ENCODE results near the gene EHD1.

Gene EHD1

DNA sequence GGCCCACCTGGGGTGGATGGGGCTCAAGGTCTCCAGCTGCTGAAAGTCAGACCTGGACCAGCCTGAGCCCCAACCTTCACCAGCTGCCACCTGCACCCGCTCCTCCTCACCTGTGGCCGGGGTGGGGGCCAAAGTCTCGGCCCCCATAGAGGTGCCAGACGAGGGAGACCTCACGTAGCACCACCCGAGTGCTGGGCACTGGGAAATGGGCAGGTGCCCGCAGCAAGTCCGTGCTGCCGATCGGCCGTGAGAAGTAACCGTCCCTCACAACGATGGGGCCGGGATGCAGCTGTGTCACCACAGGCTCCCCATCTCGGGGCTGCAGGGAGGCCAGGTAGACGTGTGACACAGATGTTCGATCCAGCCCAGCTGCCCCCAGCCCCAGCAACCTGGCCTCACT lies 22.4 kb upstream of the EHD1 start:
- no peaks in the 10 kb centered on the region for H3K27me3 Mint-ChIP-seq
- peaks cover 12% of the 10 kb centered on the region for H3K4me1 Mint-ChIP-seq
- no peak overlapping the region for H3K27ac Mint-ChIP-seq
- H3K4me3 Mint-ChIP-seq, result no peak overlapping the region
- ATAC-seq, result no peak
- no peaks in the 10 kb centered on the region for H3K9me3 Mint-ChIP-seq
- peaks cover 6% of the 10 kb centered on the region for H3K36me3 Mint-ChIP-seq (ENCODE audit: low read depth)
- no peak for DNase-seq

DNA sequence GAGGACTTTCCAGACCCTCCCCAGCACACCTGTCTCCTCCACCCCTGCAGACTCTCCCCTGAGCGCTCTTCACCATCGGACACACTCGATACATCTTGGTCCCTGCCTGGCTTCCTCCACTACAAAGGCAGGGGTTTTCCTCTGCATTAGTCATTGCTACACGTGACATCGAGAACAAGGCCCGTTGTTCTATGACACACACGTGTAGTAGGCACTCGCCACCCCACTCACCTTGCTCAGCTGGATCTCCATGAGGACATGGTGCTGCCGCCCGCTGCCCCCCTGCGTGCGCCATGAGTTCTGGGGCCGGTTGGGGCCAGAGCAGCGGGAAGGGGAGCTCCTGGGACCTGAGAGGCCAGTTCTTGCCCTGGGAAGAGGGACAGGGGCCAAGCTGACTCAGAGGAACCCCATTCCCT lies 21.9 kb upstream of the EHD1 start:
- ATAC-seq, result peak; percentile 95
- peaks cover 6% of the 10 kb centered on the region for H3K36me3 Mint-ChIP-seq (ENCODE audit: low read depth)

DNA sequence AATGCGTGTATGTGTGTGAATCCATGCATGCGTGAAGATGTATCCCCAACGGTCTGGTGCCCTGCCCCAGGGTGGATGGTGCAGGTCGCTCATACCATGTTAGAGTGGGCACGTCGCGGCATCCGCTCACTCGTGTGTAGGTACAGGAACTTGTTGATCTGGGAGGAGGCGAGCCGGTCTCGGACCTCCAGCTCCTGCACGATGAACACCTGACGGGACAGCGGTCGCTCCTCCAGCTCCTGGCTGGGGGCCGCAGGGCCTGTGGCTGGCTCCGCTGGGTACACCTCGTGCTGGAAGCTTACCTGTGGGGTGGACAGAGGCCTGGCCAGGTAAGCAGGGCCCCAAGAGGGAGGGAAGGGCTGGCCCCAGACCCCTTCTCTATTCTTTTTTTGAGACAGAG lies 20.1 kb upstream of the EHD1 start:
- Mint-ChIP-seq H3K4me1 (peaks cover 12% of the 10 kb centered on the region), H3K36me3 (ENCODE audit: low read depth) (peaks cover 3% of the 10 kb centered on the region), H3K27ac (no peak overlapping the region), H3K4me3 (no peak overlapping the region), H3K9me3 (no peaks in the 10 kb centered on the region), H3K27me3 (no peaks in the 10 kb centered on the region)
- DNase-seq (no peak), ATAC-seq (no peak)

More for the DNA sequence above, 21.9 kb upstream of the EHD1 start:
- peak overlapping the region; percentile 33 for H3K27ac Mint-ChIP-seq
- no peak overlapping the region for H3K4me3 Mint-ChIP-seq
- DNase-seq, result peak; percentile 47
- peaks cover 12% of the 10 kb centered on the region for H3K4me1 Mint-ChIP-seq
- no peaks in the 10 kb centered on the region for H3K9me3 Mint-ChIP-seq
- no peaks in the 10 kb centered on the region for H3K27me3 Mint-ChIP-seq

DNA sequence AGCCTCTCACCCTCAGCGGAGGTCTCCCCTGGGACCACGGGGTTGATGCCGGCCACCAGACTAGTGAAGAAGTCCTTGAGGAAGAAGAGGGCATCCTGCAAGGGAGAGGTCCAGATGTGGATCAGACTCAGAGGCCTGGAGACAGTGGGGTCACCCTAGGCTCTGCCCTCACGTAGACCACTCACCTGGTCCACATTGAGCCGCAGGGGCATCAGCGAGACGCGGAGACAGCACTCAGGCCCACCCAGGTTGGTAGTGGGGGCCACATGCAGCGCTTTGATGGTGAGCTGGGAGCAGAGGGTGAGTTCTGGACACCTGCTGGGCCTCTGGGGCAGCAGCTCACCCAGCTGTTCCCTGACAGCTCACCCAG lies 19.6 kb upstream of the EHD1 start:
- no peak for ATAC-seq
- no peak for DNase-seq
- no peak overlapping the region for H3K4me3 Mint-ChIP-seq
- no peaks in the 10 kb centered on the region for H3K9me3 Mint-ChIP-seq
- peaks cover 12% of the 10 kb centered on the region for H3K4me1 Mint-ChIP-seq
- peaks cover 3% of the 10 kb centered on the region for H3K36me3 Mint-ChIP-seq (ENCODE audit: low read depth)
- H3K27me3 Mint-ChIP-seq, result no peaks in the 10 kb centered on the region
- no peak overlapping the region for H3K27ac Mint-ChIP-seq

DNA sequence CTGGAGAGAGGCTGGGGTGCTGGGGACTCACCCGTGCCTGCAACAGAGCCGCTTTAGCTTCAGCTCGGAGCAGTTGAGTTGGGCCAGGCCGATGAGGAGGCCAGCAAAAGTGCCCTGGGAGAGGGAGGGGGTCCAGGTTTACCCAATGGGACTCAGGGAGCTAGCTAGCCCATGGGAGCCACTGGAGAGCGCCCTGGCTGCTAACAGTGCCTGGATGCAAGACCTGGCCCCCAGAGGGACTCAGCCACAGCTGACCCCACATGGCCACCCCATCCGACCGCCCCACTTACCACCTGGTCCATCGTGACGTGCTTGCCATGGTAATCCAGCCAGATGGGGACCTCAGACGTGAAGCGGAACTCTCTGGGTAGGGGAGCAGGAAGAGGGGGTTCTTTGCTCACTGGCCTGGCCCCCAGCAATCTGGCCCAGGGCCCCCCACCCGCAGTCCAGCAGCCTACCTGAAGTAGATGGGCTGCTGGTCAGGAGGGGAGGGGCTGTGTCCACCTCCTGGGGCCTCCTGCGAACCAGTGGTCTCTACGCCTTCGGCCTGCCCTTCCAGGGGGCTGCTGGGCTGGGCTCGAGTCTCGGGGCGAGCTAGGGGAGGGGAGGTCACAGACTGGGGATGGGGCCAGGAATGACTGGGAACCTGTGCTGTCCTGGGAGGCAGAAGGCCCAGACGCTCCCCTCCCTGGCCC lies 19.1 kb upstream of the EHD1 start:
- Mint-ChIP-seq H3K4me3 (no peak overlapping the region), H3K27ac (no peak overlapping the region), H3K36me3 (ENCODE audit: low read depth) (peaks cover 3% of the 10 kb centered on the region), H3K27me3 (no peaks in the 10 kb centered on the region), H3K4me1 (peaks cover 12% of the 10 kb centered on the region), H3K9me3 (no peaks in the 10 kb centered on the region)
- DNase-seq (no peak), ATAC-seq (no peak)

DNA sequence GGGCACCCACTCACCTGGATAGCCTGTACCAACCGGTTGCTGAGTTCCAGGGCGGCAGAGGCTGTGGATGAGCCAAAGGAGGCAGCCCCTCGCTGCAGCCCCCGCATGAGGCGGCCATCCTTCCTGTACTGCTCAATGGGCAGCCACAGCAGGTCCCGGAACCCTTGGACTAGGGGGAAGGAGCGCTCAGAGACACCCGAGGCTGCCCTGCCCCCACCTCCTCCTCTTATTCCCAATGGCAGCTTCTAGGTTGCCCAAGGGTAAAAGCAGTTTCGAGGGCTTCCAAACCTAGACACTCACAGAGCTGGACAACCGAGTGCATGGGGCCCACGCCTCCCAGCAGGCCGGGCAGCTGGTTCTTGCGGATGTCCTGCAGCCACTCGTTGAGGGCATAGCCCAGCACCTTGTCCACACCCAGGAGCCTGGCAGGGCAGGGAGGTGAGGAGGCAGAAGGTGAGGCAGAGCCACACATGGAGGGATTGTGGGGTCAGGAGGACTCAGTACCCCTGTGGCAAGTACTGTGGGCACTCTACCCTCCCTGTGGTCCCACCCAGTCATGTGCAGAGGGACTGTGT lies 18.1 kb upstream of the EHD1 start:
- DNase-seq (no peak), ATAC-seq (no peak)
- Mint-ChIP-seq H3K27me3 (no peaks in the 10 kb centered on the region), H3K9me3 (no peaks in the 10 kb centered on the region), H3K4me1 (peaks cover 11% of the 10 kb centered on the region), H3K27ac (no peak overlapping the region), H3K4me3 (no peak overlapping the region), H3K36me3 (ENCODE audit: low read depth) (peaks cover 3% of the 10 kb centered on the region)

DNA sequence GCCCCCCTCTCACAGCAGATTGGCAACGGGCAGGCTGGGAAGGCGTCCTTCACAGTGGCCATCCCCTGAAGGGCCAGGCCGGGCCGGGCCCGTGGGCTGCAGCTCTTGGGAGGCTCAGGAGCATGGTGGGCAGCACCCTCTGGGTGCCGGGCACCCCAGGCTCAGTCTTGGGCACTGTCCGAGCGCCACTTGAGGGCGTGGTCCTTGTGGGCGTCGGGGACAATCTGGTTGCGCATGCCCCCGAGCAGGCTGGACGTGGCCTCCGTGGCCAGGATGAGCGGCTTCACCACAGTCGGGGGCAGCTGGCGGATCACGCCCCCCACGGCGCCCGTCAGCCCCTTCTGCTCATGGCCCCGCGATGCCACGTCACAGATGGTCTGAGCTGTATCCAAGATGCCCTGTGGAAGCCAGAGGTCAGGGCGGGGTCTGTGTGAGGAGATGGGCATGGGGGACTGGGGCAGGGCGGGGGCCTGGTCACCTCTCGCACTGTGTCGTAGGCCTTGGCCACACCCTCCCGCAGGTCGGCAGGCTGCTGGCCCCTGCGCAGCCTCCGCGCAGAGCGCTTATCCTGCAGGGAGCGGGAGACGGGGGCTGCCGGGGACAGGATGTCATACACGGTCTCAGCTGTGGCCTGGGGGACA lies 16.5 kb upstream of the EHD1 start:
- ATAC-seq (no peak), DNase-seq (no peak)
- H3K36me3 Mint-ChIP-seq (ENCODE audit: low read depth), result no peaks in the 10 kb centered on the region
- no peak overlapping the region for H3K27ac Mint-ChIP-seq
- no peak overlapping the region for H3K4me3 Mint-ChIP-seq
- H3K27me3 Mint-ChIP-seq, result no peaks in the 10 kb centered on the region
- H3K9me3 Mint-ChIP-seq, result no peaks in the 10 kb centered on the region
- H3K4me1 Mint-ChIP-seq, result peaks cover under 1% of the 10 kb centered on the region

DNA sequence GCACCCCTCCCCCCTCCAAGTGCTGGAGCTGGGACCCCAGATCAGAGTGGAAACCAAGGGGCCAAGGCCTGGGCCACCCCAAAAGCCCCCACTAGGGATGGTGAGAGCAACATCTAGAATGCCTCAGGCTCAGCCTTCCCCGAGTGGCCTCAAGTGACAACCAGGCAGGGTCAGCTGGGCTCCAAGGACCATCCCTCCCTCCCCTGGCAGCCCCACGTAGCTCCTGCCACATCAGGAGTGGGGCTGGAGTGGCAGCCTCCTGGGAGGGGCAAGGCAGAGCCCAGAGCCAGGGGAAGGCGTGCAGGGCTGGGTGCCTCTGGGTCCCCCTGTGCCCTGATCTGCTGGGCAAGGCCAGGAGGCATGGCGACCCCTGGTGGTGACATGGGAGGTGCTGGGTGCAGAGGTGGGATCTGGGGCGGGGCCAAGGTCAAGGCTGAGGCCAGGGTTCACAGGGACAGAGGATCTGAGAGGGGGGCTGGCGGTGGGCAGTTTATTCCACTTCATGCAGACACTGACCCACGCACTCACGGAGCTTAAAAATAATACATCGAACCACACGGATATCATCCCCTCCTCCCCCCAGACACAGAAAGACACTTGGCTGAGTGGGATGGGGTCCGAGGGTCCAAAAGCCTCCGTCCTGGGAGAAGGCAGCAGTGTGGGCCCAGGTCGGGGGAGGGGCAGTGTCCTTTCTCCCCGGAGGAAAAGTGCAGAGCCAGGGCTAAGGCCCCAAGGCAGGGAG lies 15.8 kb upstream of the EHD1 start:
- H3K4me3 Mint-ChIP-seq, result no peak overlapping the region
- no peaks in the 10 kb centered on the region for H3K4me1 Mint-ChIP-seq

DNA sequence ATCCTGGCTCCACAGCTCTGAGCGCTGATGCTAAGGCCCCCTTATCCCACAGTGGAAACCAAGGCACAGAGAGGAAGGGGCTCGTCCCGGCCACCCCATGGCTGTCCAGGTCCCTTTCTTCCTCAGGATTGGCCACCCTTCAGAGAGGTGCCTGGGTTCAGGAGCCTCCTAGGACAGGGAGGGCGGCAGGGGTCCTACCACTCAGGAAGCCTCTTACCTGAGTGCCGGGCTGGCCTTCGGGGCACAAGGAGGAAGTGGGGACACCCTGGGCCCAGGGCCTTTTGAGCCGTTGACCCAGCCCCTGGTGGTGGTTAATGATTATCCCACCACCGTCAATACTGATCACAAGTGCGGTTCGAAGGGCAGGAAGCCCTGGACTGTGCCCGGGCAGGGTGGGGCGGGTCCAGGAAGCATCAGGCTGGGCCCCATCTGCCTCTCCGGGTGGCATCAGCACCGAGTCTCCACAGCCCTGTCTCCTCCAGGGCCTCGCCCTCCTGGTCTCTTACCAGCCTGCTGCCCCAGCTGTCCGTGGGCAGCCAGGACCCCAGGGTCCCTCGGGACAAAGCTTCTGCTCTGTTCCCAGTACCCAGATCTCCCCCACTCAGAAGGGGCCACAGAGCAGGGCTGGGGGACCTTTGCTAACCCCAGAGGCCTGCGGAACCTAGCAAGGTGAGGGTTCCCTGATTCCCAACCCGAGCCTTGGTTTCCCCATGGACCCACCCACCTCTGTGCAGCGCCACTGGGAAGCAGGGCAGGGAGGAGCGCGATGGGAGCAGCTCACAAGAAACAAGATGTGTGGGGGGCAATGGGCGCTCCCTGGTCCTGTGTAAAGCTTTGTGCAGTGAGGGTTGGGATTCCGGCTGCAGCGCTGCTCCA lies 15.0 kb upstream of the EHD1 start:
- DNase-seq (no peak), ATAC-seq (no peak)
- Mint-ChIP-seq H3K9me3 (no peaks in the 10 kb centered on the region), H3K27me3 (no peaks in the 10 kb centered on the region), H3K36me3 (ENCODE audit: low read depth) (no peaks in the 10 kb centered on the region), H3K27ac (no peak overlapping the region), H3K4me1 (peaks cover 2% of the 10 kb centered on the region), H3K4me3 (no peak overlapping the region)

More for the DNA sequence above, 15.8 kb upstream of the EHD1 start:
- Mint-ChIP-seq H3K27ac (no peak overlapping the region), H3K36me3 (ENCODE audit: low read depth) (no peaks in the 10 kb centered on the region), H3K27me3 (no peaks in the 10 kb centered on the region), H3K9me3 (no peaks in the 10 kb centered on the region)
- ATAC-seq, result peak; percentile 93
- peak; percentile 98 for DNase-seq

DNA sequence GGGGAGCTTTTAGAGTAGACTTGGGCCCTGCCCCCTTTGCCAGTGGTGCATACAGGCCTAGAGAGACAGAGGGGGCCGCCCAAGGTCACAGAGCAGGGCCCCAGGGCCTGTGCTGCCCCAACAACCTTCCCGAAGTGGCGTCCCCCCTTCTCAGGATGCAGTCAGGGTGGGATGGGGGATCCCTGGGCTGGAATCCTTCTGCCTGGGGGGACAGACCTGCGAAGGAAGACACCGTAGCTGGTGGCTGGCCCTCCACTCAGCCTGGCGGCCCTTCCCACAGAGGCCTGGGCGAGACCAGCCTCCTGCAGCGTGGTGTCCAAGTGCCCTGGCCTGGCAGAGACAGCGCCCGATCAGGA lies 14.4 kb upstream of the EHD1 start:
- no peak for ATAC-seq
- Mint-ChIP-seq H3K4me3 (no peak overlapping the region), H3K27ac (no peak overlapping the region), H3K9me3 (no peaks in the 10 kb centered on the region), H3K4me1 (peaks cover 7% of the 10 kb centered on the region), H3K27me3 (no peaks in the 10 kb centered on the region), H3K36me3 (ENCODE audit: low read depth) (no peaks in the 10 kb centered on the region)
- no peak for DNase-seq

DNA sequence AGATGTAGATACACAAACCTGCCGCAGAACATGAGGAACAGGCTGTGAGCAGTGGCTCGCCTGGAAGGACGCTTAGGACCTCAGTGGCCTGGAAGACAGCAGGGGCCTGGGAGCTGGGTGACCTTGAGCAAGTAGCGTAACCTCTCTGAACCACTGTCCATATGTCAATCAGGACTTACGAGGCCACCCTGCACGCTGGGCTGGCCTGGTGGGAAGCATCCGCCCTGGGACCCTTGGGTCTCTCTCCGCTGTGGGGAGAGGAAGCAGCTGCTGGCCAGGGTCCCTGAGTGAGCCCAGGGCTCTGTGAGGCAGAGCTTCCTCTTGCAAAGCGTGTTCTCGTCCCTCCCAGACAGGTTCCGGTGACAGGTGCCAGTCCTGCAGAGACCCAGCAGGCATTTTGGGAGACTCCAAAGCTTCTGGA lies 14.0 kb upstream of the EHD1 start:
- no peak for DNase-seq
- Mint-ChIP-seq H3K36me3 (ENCODE audit: low read depth) (no peaks in the 10 kb centered on the region), H3K27ac (peak overlapping the region; percentile 15), H3K9me3 (no peaks in the 10 kb centered on the region), H3K4me3 (no peak overlapping the region), H3K4me1 (peaks cover 10% of the 10 kb centered on the region), H3K27me3 (no peaks in the 10 kb centered on the region)
- no peak for ATAC-seq

DNA sequence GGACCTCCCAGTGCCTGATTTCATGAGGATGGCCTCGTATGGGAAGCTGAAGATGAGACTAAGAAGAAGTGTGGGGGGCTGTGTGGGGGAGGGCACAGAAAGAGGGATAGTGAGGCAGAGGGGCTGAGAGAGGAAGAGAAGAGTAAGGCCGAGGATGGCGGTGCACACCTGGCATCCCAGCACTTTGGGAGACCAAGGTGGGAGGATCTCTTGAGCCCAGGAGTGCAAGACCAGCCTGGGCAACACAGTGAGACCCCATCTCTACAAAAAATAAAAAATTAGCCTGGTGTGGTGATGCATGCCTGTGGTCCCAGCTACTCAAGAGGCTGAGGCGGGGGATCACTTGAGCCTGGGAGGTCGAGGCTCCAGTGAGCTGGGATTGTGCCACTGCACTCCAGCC lies 13.5 kb upstream of the EHD1 start:
- Mint-ChIP-seq H3K27me3 (no peaks in the 10 kb centered on the region), H3K4me1 (peaks cover 13% of the 10 kb centered on the region), H3K27ac (peak overlapping the region; percentile 15), H3K36me3 (ENCODE audit: low read depth) (no peaks in the 10 kb centered on the region), H3K9me3 (no peaks in the 10 kb centered on the region), H3K4me3 (no peak overlapping the region)
- no peak for DNase-seq
- no peak for ATAC-seq

DNA sequence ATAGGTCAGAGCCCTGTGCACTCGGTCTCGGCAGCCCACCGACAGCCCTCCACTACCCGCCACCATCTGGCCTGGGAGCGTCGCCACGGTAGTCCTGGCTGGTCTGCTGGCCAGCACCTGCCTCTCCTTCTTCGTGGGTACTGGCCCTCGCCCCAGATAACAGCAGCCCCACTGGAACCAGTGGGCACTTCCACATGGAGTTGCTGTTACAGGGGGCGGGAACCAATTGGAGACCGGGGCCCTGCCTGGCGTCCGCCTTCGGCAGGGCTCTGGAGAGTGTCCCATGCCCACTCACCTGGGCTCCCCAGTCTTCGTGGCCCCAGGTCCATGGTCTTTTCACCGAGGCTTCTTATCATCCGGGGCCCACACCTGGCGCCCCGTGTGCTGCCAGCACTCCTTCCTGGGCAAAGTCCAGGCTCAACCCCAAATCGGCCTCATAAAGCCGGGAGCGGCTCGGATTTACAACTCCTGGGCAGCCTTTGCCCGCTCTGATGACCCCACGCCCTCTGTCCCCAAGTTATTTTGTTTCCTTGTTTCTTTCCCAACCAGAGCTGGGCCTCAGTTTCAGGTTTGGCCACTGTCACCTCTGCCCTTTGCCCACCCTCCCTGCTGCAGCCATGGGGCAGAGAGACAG lies 12.9 kb upstream of the EHD1 start:
- H3K27me3 Mint-ChIP-seq, result no peaks in the 10 kb centered on the region
- no peaks in the 10 kb centered on the region for H3K36me3 Mint-ChIP-seq (ENCODE audit: low read depth)
- no peaks in the 10 kb centered on the region for H3K9me3 Mint-ChIP-seq
- no peak for DNase-seq
- H3K4me1 Mint-ChIP-seq, result peaks cover 13% of the 10 kb centered on the region
- no peak overlapping the region for H3K27ac Mint-ChIP-seq
- H3K4me3 Mint-ChIP-seq, result no peak overlapping the region
- ATAC-seq, result no peak

DNA sequence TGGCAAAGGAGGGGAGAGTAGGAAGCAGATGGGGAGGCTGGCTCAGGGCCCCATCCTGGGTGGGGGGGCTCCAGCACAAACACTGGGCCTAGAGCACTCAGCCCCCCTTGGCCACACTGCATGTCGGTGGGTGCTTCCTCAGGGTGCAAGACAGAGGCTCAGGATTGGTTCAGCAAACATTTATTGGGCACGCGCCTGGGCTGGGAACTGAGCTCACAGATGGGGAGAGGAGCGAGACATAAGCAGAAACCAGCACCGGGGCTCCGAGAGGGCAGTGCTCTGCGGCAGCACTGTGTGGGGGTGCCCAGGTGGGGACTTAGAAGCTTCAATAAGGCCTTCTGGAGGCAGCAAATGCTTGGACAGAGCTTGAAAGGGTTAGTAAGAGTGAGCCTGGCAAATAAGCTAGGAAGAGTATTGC lies 12.1 kb upstream of the EHD1 start:
- DNase-seq (no peak), ATAC-seq (no peak)
- Mint-ChIP-seq H3K27me3 (no peaks in the 10 kb centered on the region), H3K4me3 (no peak overlapping the region), H3K4me1 (peaks cover 20% of the 10 kb centered on the region), H3K27ac (no peak overlapping the region), H3K9me3 (no peaks in the 10 kb centered on the region), H3K36me3 (ENCODE audit: low read depth) (no peaks in the 10 kb centered on the region)
